HG03175 (cell line): ENCODE measurements around the gene NSG1.
"Not testable (repeated sequence)": the region's sequence is repeated elsewhere in the genome, so short reads cannot be mapped to it uniquely, and the experiment has no call there.

Experiments
- ATAC-seq: cut with Tn5 transposase; IDR thresholded peaks from one replicate; pipeline ENCODE4 v1.9.1; 2021; ENCODE audit warnings: mild to moderate bottlenecking, moderate library complexity; ENCODE audit not compliant: unreplicated experiment

The NSG1 gene, protein sequence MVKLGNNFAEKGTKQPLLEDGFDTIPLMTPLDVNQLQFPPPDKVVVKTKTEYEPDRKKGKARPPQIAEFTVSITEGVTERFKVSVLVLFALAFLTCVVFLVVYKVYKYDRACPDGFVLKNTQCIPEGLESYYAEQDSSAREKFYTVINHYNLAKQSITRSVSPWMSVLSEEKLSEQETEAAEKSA

DNA sequence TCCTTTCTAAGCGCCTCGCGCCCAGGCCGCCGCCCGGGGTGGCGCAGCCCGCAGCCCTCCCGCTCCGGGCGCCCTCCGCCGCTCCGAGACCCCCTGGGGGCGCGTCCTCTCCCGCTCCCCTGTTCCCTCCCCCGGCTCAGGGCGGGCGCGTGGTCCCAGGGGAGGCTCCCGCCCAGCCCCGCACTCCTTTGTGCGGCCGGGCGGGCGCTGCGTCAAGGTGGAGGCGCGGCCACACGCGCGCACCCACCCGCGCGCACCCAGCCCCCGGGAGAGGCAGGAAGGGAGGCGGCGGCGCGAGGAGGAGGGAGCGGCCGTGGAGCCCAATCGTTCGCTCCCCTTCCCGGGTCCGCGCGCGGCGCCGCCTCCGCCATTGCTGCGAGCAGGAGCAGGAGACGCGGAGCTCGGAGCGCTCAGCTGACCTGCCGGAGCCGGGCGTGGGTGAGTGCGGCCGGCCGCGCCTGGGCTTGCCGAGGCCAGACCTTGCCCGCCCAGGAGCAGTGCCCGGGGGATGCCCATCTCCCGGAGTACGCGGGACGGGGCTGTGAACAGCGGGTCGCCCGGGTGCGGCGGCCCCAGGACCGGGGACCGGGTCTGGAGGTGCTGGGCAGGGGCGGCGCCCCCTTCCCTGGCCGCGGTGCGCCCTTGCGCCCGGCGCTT lies at the start of gene NSG1:
TSS of gene NSG1 (plus strand) at position 367 of the 657 bp plus-strand sequence. CDS start 528 bp downstream, outside the sequence.
- ATAC-seq, result no peak

DNA sequence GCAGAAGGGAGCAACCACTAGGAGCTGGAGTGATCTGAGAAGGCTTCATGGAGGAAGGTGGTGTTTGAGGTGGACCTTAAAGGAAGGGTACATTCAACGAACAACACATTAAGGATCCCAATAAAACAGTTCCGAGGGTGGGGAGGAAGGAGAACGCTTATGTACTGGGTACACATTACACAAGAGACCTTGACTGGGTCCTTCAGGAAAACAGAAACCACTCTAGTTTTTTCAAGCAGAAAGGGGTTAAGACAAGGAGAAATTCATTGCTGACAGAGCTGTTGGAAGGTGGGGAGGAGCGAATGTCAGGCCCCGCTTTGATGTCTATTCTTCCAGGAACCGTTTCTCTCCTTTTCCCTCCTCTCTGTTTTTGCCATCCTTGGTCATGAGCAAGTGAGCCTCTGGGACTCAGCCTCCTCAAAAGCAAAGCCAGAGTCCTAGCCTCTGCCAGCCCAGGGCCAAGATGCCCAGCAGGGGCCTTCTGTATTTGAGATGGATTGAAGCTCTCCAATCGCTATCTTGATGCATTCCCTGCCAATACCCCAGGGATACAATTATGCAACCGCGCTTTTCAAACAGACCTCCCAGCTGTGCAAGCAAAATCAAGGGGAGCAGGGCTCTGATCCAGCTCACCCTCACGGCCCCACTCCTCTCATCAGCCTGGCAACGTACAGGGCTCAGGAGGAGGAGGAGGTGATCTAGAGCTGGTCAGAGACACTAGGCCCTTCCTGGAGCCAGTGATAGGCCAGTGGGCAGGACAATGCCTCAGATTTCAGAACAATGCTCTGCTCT lies 48.5 kb upstream of the NSG1 start:
- no peak for ATAC-seq

DNA sequence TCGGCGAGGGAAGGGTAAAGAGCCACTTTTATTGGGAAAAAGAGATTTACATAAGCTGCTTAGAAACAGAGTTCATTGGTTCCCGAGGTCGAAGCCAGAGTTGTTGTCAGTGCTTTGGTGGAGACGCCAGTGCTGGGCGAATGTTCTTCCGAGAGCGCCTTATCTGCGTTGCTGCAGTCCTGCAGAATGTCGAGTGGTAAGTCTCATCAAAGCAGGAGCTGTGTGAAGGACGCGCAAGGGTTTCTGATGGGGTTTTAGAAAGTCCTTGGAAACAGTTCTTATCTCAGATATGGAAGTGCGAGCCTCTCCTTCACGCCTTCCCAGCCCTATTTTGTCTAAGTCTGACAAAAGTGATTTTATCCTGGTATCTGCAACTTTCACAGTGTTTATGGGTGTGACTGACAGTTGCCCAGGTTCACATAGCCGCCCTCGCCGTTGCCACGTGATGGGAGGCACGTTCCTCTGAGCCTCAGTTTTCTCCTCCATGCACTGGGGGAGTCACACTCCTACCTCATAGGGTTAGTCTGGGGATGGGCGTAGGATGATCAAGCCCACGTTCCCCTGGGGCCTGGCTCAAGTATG lies 47.3 kb upstream of the NSG1 start:
- no peak for ATAC-seq

DNA sequence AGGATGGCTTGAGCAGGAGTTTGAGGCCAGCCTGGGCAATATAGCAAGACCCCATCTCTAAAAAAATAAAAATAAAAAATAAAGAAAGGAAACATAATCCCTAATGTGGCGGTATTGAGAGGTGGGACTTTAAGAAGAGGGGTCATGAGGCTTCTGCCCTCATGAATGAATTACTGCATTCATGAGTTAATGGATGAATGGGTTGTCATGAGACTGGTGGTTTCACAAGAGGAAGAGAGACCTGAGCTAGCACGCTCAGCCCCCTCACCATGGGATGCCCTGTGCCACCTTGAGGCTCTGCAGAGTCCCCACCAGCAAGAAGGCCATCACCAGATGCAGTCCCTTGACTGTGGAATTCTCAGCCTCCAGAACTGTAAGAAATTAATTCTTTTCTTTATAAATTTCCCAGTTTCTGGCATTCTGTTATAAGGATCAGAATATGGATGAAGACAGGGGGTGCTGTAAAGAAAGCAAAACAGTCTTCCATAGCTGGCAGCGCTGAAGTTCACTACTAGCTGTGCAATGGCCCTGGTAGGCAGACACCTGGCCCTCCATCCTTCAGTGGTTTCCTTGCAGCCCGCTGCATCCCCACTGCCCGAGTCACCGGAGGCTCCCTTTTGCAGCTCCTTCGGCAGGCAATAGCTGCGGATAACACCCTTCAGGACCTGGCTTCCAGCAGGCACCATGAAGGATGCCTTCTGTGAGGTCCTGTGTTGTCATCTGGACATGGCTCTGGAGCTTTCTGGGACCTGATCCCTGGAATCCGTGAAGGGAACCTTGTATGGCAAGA lies 44.8 kb upstream of the NSG1 start:
- ATAC-seq, result no peak

DNA sequence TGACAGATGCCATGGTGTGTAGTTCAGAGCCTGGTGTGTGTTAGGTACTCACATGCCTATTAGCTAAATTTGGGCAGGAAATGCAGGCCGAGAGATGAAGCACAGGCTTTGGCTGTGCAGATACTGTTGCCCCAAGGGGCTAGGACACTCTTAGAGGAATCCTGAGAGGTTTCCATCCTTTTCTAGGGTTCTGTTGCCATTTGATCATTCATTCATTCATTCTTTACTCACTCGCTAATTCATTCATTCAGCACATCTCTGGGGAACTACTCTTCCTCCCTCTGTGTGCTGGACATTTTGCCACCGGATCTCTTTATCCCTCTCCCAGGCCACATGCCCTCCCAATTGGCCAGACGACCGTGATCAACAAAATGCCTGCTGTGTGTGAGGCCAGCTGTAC lies 43.9 kb upstream of the NSG1 start:
- no peak for ATAC-seq

DNA sequence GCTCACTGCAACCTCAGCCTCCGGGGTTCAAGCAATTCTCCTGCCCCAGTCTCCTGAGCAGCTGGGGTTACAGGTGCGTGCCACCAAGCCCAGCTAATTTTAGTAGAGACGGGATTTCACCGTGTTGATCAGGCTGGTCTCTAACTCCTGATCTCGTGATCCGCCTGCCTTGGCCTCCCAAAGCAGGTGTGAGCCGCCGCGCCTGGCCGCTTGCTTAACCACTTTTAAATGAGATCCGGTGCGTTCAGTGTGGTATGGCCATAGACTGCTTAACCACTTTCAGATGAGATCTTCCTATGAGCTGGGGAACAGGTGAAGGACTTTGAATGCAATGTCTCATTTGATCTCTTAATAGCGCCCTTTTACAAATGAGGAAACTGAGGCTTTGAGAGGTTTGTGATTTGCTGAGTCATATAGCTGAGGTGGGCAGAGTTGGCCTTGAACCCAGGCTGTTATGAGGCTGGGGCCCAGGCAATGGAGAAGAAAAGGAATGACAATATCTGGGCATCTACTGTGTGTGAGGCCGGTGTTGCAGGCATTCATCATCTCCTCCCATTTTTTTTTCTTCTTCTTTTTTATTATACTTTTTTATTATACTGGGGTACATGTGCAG lies 41.9 kb upstream of the NSG1 start:
- peak; percentile 62 for ATAC-seq

DNA sequence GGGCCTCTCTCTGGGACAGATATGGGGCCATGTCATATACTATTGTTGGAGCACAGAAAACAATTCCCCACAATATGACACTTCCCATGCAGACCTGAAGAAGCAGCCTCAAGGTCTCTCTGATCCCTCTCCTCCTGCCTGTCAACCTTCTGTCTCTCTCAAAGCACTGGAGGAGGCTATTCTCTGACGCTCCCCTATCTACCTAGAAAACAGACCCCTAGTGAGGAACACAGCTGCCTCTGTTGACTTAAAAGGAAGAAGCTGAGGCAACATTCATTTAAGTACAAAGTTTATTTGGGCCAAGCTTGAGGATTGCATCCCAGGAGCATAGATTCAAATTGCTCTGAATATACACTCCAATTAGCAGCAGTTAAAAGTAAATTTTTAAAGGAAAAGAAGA lies 39.3 kb upstream of the NSG1 start:
- ATAC-seq, result no peak

DNA sequence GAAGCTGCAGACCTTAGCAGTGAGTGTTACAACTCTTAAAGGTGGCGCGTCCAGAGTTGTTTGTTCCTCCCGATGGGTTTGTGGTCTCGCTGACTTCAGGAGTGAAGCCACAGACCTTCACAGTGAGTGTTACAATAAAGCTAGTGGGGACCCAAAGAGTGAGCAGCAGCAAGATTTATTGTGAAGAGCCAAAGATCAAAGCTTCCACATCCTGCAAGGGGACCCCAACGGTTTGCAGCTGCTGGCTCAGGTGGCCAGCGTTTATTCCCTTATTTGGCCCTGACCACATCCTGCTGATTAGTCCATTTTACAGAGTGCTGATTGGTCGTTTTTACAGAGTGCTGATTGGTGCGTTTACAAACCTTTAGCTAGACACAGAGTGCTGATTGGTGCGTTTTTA lies 38.3 kb upstream of the NSG1 start:
- ATAC-seq, result not testable (repeated sequence)

DNA sequence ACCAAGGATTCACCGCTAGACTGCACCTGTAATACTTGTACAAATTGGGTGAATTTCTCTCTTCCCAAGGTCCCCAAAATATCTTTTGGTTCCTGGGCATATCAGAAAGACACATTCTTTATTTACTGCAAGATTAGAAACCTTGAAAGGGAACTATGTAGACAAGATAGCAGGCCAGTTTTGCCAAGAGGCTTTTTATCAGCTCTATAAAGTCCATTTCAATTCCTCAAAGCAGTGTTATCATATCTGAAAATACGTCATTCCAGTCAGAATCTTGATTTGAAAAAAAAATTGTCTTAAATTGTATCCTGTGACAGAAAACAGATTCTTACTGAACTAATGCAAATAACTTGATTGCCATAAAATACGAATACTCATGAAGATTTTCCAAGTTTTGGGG lies 37.0 kb upstream of the NSG1 start:
- no peak for ATAC-seq

DNA sequence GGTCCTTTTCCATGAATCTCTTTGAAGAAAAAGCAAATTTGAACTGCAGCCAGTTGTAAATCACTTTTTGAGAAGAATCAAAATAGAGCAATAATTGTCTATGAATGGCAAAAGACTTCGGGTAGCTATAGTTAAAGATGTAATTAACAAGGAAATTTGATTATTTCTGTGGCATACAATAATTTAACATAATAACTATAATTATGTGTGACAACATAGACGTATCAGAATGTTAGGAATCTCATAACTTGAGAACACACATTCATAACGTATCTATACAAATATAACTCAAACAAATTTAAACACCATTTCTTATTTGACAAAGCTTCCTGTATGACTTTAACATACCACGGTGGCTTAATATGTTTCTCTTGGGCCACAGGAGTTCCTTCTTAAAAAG lies 36.0 kb upstream of the NSG1 start:
- ATAC-seq, result no peak

DNA sequence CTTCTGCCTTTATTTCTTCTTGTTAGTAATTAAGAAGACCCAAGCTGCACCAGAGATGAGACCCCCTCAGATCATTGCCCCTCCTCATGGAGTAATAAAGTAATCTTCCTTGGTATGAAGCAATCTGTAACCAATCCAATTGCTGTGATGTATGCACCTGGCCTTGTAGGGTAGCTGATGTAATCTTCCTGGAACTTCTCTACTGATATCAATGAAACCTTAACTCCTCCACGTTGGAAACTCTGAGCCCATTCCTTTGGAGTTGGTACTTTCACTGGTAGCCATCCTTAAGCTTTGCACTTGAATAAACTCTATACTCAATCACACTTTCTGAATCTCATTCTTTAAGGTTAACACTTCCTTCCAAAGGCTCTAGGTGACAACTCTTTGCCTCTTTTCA lies 31.6 kb upstream of the NSG1 start:
- no peak for ATAC-seq

DNA sequence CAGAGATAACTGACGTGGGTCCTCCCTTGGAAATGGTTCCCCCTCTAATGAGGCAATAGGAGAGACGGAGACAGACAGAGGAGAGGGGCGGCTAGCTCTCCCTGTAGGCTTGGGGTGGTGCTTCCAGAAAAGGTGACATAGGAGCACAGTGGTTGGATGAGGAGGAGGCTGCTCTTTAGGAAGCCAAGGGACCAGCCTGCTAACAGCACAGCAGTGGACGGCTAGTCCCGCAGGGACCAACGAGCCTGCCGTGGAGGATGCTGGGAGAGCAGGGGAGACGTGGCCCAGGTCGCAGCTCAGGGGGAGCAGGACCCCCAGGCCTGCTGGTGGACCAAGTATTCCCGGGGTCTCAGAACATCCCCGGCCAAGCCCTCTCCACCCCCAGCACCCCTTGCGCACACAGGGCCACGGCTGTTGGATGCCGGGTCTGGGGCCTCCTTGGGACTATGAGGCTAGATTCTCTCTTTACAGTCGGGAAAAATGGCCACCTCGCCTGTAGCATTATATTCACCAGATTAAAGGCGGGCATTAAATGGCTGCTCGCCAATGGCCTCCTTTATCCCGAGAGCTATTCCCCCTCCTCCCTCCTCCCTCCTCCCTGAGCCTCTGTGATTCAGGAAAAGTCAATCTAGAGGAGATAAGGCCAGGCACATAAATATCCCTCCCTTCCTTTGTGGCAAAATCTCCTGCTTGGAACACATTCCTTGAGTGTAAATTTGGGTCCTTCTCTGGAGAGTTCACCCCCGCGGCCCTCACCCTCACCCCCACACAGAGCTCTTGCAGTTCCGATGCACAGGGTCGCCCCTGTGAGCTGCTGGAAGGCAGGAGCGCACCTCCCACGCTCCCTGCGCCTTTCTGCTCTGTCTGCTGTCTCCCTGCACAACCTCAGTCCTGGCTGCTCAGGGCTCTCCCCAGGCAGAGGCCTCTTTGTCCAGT lies 30.5 kb upstream of the NSG1 start:
- ATAC-seq, result no peak

DNA sequence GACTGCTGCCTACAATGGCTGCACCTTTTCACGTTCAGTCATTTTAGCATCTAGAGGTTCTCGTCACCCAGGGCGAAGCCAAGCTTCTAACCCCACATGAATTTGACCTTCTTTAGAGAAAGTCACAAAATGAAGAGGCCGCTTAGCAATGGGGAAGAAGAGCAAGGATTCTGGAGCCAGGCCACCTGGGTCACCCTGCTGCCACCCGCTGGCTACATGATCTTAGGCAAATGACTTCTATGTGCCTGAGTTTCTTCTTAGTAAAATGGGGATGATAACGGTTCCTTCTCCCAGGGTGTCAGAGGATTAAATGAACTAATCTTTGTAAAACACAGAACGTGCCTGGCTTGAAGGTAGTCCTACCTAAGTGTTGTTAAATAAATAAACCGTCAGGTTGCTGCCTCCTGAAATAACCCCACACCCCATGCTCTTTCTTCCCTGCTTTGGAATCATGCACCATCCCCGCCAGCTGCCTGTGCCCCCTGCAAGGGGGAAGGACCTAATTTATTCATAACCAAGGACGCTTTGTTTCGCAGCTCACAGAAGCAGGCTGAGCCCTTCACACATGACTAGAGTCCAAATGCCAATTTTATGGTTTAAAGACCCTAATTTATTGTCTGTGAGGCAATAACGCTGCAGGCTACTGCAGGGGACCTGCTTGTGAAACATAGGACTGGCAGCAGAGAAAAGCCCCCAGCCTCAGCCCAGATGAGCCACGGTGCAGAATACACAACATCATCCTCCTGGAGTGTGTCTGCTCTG lies 28.6 kb upstream of the NSG1 start:
- ATAC-seq, result no peak

DNA sequence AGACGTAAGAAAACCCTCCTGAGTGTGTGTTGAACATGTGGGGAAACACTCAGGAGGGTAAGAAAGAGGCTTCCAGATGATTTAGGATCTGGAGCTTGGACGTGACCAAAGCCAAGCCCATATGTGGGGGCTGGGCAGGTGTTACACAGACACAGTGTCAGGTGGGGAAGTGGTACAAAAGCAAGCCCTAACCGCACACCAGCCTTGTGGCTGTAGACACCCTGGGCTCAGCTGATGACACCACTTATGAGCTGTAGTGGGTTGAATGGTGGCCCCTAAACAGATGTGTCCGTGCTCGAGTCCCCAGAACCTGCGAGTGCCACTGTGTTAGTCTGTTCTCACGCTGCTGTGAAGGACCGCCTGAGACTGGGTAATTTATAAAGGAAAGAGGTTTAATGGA lies 25.0 kb upstream of the NSG1 start:
- no peak for ATAC-seq

DNA sequence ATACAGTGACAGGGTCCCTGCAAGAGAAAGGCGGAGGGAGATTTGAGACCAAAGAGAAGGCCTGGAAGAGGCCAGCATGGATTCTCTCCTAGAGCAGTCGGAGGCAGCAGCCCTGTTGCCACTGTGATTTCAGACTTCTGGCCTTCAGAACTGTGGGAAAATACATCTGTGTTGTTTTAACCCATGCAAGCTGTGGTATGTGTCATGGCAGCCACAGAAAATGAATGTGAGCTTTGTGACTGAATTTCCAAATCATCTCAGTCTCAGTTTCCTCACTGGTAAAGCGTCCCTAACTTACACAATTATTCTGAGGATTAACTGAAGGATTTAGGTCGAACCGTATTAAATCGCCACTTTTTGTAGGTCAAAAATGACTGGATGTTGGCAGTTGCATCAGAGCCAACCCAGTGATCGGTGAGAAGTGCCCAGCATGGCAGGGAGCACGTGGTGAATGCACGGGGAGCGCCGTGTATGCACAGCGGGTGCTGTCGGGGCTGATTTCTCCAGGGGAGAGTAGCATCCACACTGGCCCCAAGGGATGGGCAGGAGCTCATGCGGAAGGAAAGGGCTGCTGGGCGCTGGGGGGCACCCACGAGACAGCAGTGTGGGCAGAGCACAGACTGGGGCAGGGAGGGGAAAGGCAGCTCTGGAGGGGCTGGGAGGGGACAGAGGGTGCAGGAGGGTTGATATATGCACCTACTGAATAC lies 23.8 kb upstream of the NSG1 start:
- no peak for ATAC-seq

DNA sequence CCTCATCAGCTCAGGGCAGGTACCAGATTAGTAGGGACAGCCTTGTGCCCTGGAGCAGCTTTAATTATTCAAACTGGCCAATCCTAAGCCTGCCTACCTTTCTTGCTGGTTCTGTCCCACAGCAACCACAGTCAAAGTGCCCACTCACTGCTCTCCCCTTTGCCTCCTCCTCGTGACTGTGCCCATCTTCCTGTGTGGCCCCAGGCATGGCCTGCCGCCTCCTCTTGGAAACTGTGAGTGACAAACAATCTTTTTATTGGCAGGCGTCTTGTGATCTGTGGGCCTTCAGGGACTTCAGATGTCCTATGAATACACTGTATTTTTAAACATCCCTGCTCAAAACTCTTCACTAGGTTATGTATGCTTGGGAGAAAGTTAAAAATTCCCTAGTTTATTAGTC lies 22.8 kb upstream of the NSG1 start:
- ATAC-seq, result no peak

DNA sequence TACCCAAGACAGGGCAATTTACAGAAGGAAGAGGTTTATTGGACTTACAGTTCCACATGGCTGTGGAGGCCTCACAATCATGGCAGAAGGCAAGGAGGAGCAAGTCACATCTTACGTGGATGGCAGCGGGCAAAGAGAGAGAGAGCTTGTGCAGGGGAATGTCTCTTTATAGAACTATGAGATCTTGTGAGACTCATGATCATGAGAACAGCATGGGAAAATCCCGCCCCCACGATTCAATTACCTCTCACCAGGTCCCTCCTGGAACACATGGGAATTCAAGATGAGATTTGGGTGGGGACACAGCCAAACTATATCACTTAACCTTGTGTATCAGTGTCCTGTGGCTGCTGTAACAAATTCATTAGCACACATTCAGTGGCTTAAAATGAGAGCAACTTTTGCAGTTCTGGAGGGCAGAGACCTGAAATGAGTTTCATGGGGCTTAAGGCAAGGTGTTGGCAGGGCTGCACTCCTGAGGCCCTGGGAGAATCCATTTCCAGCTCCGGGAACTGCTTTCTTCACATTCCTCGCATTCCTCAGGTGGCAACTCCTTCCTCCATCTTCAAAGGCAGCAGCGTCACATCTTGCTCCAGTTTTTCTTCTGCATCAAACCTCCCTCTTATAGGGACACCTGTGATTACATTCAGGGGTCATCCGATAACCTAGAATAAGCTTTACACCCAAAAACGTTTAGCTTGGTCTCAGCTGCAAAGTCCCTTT lies 22.3 kb upstream of the NSG1 start:
- no peak for ATAC-seq
